GM12878 (cell line): ENCODE data around the gene TMEM198. TPM values are rescaled to one million over a fixed set of nuclear protein-coding genes. Genes with fewer than 3 reads are reported as not detected.

Experiments
- ATAC-seq: fragments of 200-7000 bp; cut with Tn5 transposase; 3 replicates; pipeline ENCODE4 v1.9.1; 2020; ENCODE audit warnings: mild to moderate bottlenecking, moderate library complexity
- BruUV-seq: library from RNA; stranded (reverse); fragments of 400-500 nt; replicated peaks from 2 replicates; lab custom pipeline; 2021; lab: Mats Ljungman, UMichigan
- CTCF ChIA-PET: fragments of 300-600 bp; sonication (Branson Sonifier 250); formaldehyde crosslinking; extraction: SDS; loops from one replicate; lab custom pipeline; 2021; ENCODE audit warnings: inconsistent platforms; lab: Yijun Ruan, JAX
- POLR2A ChIA-PET: fragments of 350-600 bp; formaldehyde crosslinking; extraction: SDS; loops from one replicate; lab custom pipeline; 2021; ENCODE audit warnings: inconsistent platforms; lab: Charles Lee
- RAD21 ChIA-PET: fragments of 300-600 bp; sonication (Branson Sonifier 250); formaldehyde crosslinking; loops from one replicate; lab custom pipeline; 2023; ENCODE audit warnings: antibody characterized with exemption; ENCODE audit not compliant: unreplicated experiment; lab: Charles Lee
- SMC1A ChIA-PET: fragments of 300-600 bp; sonication (Branson Sonifier 250); formaldehyde crosslinking; loops from one replicate; lab custom pipeline; 2023; ENCODE audit not compliant: unreplicated experiment, uncharacterized antibody; lab: Charles Lee
- DNase-seq: peaks from one replicate; pipeline ENCODE4 v3.0.0-alpha.2; 2011; ENCODE audit warnings: low read depth, low spot score
- FAIRE-seq: peaks from 3 replicates; lab custom pipeline; 2011; peaks lifted over from hg19 to GRCh38; lab: Jason Lieb, UNC
- H2AFZ ChIP-seq: 2 replicates; pipeline ENCODE4 v1.6.0; 2011; ENCODE audit warnings: low read depth, low read length, control low read depth; ENCODE audit not compliant: control insufficient read depth
- H3K27ac ChIP-seq: 2 replicates; pipeline ENCODE4 v1.5.1; 2011; ENCODE audit warnings: control low read depth; ENCODE audit not compliant: control insufficient read depth, insufficient read depth
- H3K27me3 ChIP-seq, 2 experiments: replicated peaks in 1 of 2; 2 replicates each; pipeline versions ENCODE4 v1.6.0 to v1.6.1; 2011; ENCODE audit warnings: low read length in 1 of 2; ENCODE audit not compliant: control insufficient read depth in 2 of 2, insufficient read depth in 2 of 2
- H3K36me3 ChIP-seq, 2 experiments: 2 replicates each; pipeline ENCODE4 v1.5.1; 2011; ENCODE audit warnings: low read length in 1 of 2; ENCODE audit not compliant: control insufficient read depth in 2 of 2, insufficient read depth in 2 of 2
- H3K4me1 ChIP-seq: 2 replicates; pipeline ENCODE4 v1.6.1; 2011; ENCODE audit warnings: mild to moderate bottlenecking, low read length, moderate library complexity, mixed read lengths; ENCODE audit not compliant: control insufficient read depth, insufficient read depth
- H3K4me2 ChIP-seq: 2 replicates; pipeline ENCODE4 v1.6.0; 2011; ENCODE audit warnings: control low read depth; ENCODE audit not compliant: control insufficient read depth, insufficient read depth
- H3K4me3 ChIP-seq: fragments of 200-600 bp; sonication (generic); 2 replicates; pipeline ENCODE4 v1.5.1; 2016
- H3K79me2 ChIP-seq: 2 replicates; pipeline ENCODE4 v1.6.0; 2011; ENCODE audit warnings: low read length; ENCODE audit not compliant: control insufficient read depth, insufficient read depth
- H3K9ac ChIP-seq: 2 replicates; pipeline ENCODE4 v1.8.0; 2011; ENCODE audit warnings: low read length, control low read depth, mixed read lengths; ENCODE audit not compliant: control insufficient read depth, insufficient read depth
- H3K9me3 ChIP-seq: replicated peaks from 3 replicates; pipeline ENCODE4 v1.5.1; 2011; ENCODE audit warnings: mild to moderate bottlenecking, low read length; ENCODE audit not compliant: control insufficient read depth, insufficient read depth
- H4K20me1 ChIP-seq: 2 replicates; pipeline ENCODE4 v1.6.0; 2011; ENCODE audit not compliant: control insufficient read depth, insufficient read depth
- ATF2 ChIP-seq: IDR thresholded peaks from 2 replicates; pipeline ENCODE4 v1.6.1; 2012; ENCODE audit warnings: low read length, inconsistent platforms
- CEBPZ ChIP-seq: fragments of 150-350 bp; IDR thresholded peaks from 2 replicates; pipeline ENCODE4 v1.6.1; 2016; ENCODE audit warnings: low read depth, low read length
- JUND ChIP-seq: IDR thresholded peaks from 2 replicates; pipeline ENCODE4 v1.6.1; 2012; ENCODE audit warnings: low read depth, mild to moderate bottlenecking, low read length, improper control_type of control experiment, moderate library complexity
- ZBTB40 ChIP-seq: fragments of 450-650 bp; IDR thresholded peaks from 2 replicates; pipeline ENCODE4 v1.6.1; 2016; ENCODE audit warnings: mild to moderate bottlenecking, moderate library complexity, borderline replicate concordance
- WGBS: methylation state at CpG from one replicate; pipeline ENCODE4 v1.1.6; 2016; ENCODE audit warnings: low lambda C conversion rate; ENCODE audit not compliant: insufficient replicate concordance, insufficient coverage; ENCODE audit errors: missing lambda C conversion rate; 5-methylcytosine and 5-hydroxymethylcytosine counted together
- in situ Hi-C: fragments of 300-500 bp; cut with MboI; formaldehyde crosslinking; loops from 9 replicates; pipeline ENCODE4 v1.14.3; 2018; ENCODE audit warnings: mixed read lengths
- intact Hi-C: fragments of 100-400 bp; cut with micrococcal nuclease; formaldehyde crosslinking; loops from one replicate; pipeline ENCODE4 v1.14.2; 2022; ENCODE audit not compliant: unreplicated experiment
- polyA plus RNA-seq, 11 experiments: library from polyadenylated mRNA; depleted of rRNA in 4 of 11; unstranded in 6 of 11; stranded (reverse) in 5 of 11; fragments of >200 nt; fragmentation: Nextera tagmentation in 4 of 11; fragmentation: Illumina TruSeq in 1 of 11; extraction: Ambion mirVana in 4 of 11; extraction: Trizol in 1 of 11; gene quantifications; 1 replicate in 1 of 11; 2 replicates in 10 of 11; pipeline versions ENCODE4 v1.2.1 to v1.2.3, GENCODE V29; 2011 to 2016; ENCODE audit warnings: inconsistent platforms in 2 of 11, missing spikeins in 2 of 11, low read depth in 1 of 11
- total RNA-seq, 4 experiments: library from RNA; depleted of rRNA in 3 of 4; stranded (reverse); fragments of >200 nt in 3 of 4; fragmentation: Illumina TruSeq in 1 of 4; extraction: Trizol in 1 of 4; gene quantifications; 2 replicates each; pipeline versions ENCODE4 v1.2.1 to v1.2.3, GENCODE V29; 2013 to 2021

The TMEM198 gene
- total and polyA plus RNA-seq, 10 of the 15 experiments (the other 5 are each of a cell fraction or from before 2014, with no cell fraction given), result 0.16 to 1.2 (median 0.65) TPM; not detected in 2

GRCh38 chr2:219506153-219506801 lies 37.6 kb upstream of the TMEM198 start:
- H3K27ac ChIP-seq, result no peak overlapping the region
- in situ Hi-C loops, result no loop called here
- no peaks in the 10 kb centered on the region for H4K20me1 ChIP-seq
- ATAC-seq, result no peak
- no TSS peak for BruUV-seq
- 84% methylated on average over 21 of the region's 23 CpGs for WGBS
- DNase-seq, result no peak
- CTCF ChIA-PET, result no interaction called here
- H3K4me1 ChIP-seq, result no peaks in the 10 kb centered on the region
- H3K27me3 ChIP-seq, result peaks cover 1 to 3% of the 10 kb centered on the region in 2 experiments; a peak in 3 of 4 replicates
- RAD21 ChIA-PET, result no interaction called here
- H3K9ac ChIP-seq, result no peak overlapping the region
- POLR2A ChIA-PET, result no interaction called here
- no peaks in the 10 kb centered on the region for H3K79me2 ChIP-seq
- SMC1A ChIA-PET, result no interaction called here
- no peak overlapping the region for H2AFZ ChIP-seq
- no peak overlapping the region for H3K4me2 ChIP-seq
- no peak overlapping the region for H3K4me3 ChIP-seq
- H3K36me3 ChIP-seq, result peaks cover 0 to 7% of the 10 kb centered on the region in 2 experiments; a peak in 2 of 4 replicates
- TF ChIP-seq CEBPZ, result no peak
- TF ChIP-seq JUND, result no peak
- no peak for TF ChIP-seq ZBTB40
- no peak for TF ChIP-seq ATF2
- intact Hi-C loops, result no loop called here
- FAIRE-seq, result no peak
- no peaks in the 10 kb centered on the region for H3K9me3 ChIP-seq
